Vagina (tissue), 2 donors: ENCODE measurements around the gene HOOK2.

Experiments
- CTCF ChIP-seq, 3 experiments: fragments of 450-650 bp in 2 of 3; fragments of 200-600 bp in 1 of 3; sonication (generic) in 1 of 3; IDR thresholded peaks; one replicate each; pipeline ENCODE4 v1.5.1; 2017 to 2019; ENCODE audit warnings: antibody characterized with exemption in 3 of 3, mild to moderate bottlenecking in 2 of 3, moderate library complexity in 2 of 3
- POLR2A ChIP-seq, 2 donors: fragments of 450-650 bp; IDR thresholded peaks; one replicate each; pipeline ENCODE4 v1.6.1; 2017; ENCODE audit warnings: antibody characterized with exemption in 2 of 2, mild to moderate bottlenecking in 2 of 2, moderate library complexity in 2 of 2
- POLR2AphosphoS5 ChIP-seq, 2 donors: sonication (generic); formaldehyde crosslinking; IDR thresholded peaks; one replicate each; pipeline ENCODE4 v1.9.0; 2017; ENCODE audit warnings: antibody characterized with exemption in 2 of 2, mild to moderate bottlenecking in 2 of 2, low read depth in 1 of 2; ENCODE audit not compliant: insufficient read depth in 1 of 2

- TF ChIP-seq CTCF (IDR thresholded peaks at IDR 0.05) (no peak), POLR2A (IDR thresholded peaks at IDR 0.05) (no peak), POLR2AphosphoS5 (IDR thresholded peaks at IDR 0.05; ENCODE audit: insufficient read depth in 1 of 2, low read depth in 1 of 2) (no peak)
Measured at GRCh38 chr19:12797141-12797587, 21.8 kb upstream of the HOOK2 start.
